GM18909 (cell line): ENCODE results near the gene AGPS.

ENCODE experiments used
- ATAC-seq: cut with Tn5 transposase; IDR thresholded peaks from one replicate; pipeline ENCODE4 v1.9.1; 2021; ENCODE audit warnings: mild to moderate bottlenecking; ENCODE audit not compliant: unreplicated experiment, poor library complexity

Gene AGPS

GRCh38 chr2:177518754-177519153 is 126.2 kb downstream of the AGPS start:
- no peak for ATAC-seq

GRCh38 chr2:177519534-177520115 is 127.1 kb downstream of the AGPS start:
- ATAC-seq: no peak

- no peak for ATAC-seq
Observed at GRCh38 chr2:177520324-177520723, 127.8 kb downstream of the AGPS start.

GRCh38 chr2:177523781-177524180 is 131.2 kb downstream of the AGPS start:
- ATAC-seq: no peak

GRCh38 chr2:177525351-177525924 is 132.9 kb downstream of the AGPS start:
- ATAC-seq: no peak

- no peak for ATAC-seq
Observed at GRCh38 chr2:177528351-177528933, 135.9 kb downstream of the AGPS start.

- no peak for ATAC-seq
Observed at GRCh38 chr2:177529166-177529565, 136.6 kb downstream of the AGPS start.

- no peak for ATAC-seq
Observed at GRCh38 chr2:177530561-177530960, 138.0 kb downstream of the AGPS start.

GRCh38 chr2:177531706-177532105 is 139.1 kb downstream of the AGPS start:
- no peak for ATAC-seq

GRCh38 chr2:177532567-177532966 is 140.0 kb downstream of the AGPS start:
- no peak for ATAC-seq

GRCh38 chr2:177533253-177533652 is 140.7 kb downstream of the AGPS start:
- ATAC-seq: no peak

GRCh38 chr2:177535000-177535399 is 142.4 kb downstream of the AGPS start:
- ATAC-seq: no peak

GRCh38 chr2:177535958-177536504 is 143.5 kb downstream of the AGPS start:
- no peak for ATAC-seq

- no peak for ATAC-seq
Observed at GRCh38 chr2:177537213-177537612, 144.6 kb downstream of the AGPS start.

- ATAC-seq: no peak
Observed at GRCh38 chr2:177537636-177538035, 145.1 kb downstream of the AGPS start.

- ATAC-seq: no peak
Observed at GRCh38 chr2:177538323-177538722, 145.8 kb downstream of the AGPS start.

- no peak for ATAC-seq
Observed at GRCh38 chr2:177540283-177540682, 147.7 kb downstream of the AGPS start.

- ATAC-seq: no peak
Observed at GRCh38 chr2:177541258-177541991, 148.9 kb downstream of the AGPS start.

GRCh38 chr2:177542396-177542795 is 149.8 kb downstream of the AGPS start:
- ATAC-seq: no peak

GRCh38 chr2:177543007-177543760 is 150.6 kb downstream of the AGPS start:
- no peak for ATAC-seq
